ENCODE data around the gene ERICH2.

DNA sequence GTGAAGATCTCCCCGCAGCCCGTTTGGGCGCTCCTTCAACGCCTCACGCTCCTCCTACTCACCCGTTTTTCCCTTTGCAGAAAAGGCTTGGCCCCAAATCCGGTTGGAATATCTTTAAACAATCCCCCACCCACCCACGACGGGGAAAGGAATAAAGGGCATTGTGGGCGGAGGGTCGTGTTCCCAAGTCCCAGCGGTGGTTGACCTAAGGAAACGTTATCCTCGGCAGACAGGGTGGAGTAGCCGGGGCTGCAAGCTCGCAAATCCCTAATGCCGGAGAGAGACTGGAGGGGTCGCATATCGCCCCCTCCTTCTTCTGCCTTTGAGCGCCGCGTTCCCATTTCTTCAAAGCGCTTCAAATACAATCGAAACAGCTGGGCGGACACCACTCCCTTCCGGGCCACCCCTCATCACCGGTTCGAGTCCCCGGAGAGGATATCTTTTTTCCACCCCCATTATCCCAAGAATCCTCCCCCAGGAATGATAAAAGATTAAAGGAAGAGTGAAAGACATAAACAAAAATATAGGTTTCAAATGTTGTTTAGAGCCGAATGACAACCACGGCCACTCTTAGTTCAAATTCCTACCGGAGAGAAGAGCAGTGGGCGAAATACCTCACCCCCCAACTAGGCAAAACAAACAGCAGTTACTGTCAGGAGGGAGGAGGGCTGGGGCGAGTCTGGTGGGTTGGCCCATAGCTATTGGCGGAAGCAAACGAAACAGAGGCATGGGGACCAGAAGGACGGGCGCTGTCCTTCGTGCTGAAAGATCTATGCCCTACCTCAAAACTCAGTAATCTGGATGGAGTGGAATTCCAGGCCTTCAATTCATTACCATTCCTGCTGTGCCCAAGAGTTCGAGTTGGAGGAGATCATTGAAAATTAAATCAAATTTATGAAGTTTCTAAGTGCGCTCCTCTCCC lies 43.7 kb downstream of the ERICH2 start:
- TF ChIP-seq CTCF (conservative IDR thresholded peaks at IDR 0.05; ENCODE audit: low read depth in 2 of 2) (no peak), EZH2phosphoT487 (IDR thresholded peaks at IDR 0.05; ENCODE audit: unreplicated experiment) (no peak), EZH2 (IDR thresholded peaks at IDR 0.05; ENCODE audit: low read depth, unreplicated experiment) (peak; percentile 42)
